OCI-M2 (cell line): ENCODE data around the gene SHC3.

ENCODE experiments used
- DNase-seq: peaks from one replicate; lab custom pipeline; 2025; ENCODE audit not compliant: unreplicated experiment; lab: John Stamatoyannopoulos, UW

The SHC3 gene

DNA sequence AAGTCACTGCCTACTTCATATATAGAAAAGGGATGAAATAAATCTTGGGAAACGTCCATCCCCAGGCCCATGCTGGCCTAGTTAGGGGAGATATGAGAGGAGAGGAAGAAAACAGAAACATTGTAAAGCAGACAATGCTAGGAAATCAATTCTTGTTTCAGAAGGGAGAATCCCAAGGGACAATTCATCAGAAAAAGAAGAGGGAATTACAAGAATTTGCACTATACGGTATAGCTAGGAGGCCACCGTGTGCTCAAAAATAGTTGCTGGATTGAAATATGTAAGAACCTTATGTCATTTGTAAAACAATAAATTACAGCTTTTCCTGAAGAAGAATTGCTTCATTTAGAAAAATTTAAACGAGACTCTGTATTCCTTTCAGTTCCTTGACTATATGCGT is 8.3 kb upstream of the SHC3 start:
- no peak for DNase-seq

DNA sequence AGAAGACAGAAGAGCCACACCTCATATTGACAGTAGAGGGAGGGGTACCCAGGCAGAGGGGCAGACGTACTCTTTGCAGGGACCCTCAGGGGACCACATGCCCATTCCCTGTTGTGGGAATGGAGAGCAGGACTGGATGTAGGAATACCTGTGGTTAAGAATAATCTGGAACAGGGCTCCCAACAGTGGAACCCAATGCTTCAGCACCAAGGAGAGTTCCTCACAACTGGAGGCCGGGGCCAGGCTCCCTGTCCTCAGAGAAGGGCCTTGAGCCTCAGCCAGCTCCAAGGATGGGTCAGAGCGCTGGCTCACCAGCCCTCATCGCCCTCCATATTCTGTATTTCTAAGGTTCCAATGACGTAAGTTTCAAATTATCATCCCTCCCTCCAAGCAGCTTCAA is 7.4 kb upstream of the SHC3 start:
- DNase-seq: no peak

- no peak for DNase-seq
Measured at GRCh38 chr9:89183146-89183545, 4.5 kb upstream of the SHC3 start.

DNA sequence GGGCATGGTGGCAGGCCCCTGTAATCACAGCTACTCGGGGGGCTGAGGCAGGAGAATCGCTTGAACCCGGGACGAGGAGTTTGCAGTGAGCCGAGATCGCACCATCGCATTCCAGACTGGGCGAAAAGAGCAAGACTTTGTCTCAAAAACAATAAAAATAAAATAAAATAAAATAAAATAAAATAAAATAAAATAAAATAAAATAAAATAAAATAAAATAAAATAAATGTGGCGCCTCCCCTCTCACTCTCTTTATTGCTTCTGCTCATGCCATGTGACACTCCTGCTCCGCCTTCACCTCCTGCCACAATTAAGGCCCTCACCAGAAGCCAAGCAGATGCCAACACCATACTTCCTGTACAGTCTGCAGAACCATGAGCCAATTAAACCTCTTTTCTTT is 3.8 kb upstream of the SHC3 start:
- DNase-seq: no peak

DNA sequence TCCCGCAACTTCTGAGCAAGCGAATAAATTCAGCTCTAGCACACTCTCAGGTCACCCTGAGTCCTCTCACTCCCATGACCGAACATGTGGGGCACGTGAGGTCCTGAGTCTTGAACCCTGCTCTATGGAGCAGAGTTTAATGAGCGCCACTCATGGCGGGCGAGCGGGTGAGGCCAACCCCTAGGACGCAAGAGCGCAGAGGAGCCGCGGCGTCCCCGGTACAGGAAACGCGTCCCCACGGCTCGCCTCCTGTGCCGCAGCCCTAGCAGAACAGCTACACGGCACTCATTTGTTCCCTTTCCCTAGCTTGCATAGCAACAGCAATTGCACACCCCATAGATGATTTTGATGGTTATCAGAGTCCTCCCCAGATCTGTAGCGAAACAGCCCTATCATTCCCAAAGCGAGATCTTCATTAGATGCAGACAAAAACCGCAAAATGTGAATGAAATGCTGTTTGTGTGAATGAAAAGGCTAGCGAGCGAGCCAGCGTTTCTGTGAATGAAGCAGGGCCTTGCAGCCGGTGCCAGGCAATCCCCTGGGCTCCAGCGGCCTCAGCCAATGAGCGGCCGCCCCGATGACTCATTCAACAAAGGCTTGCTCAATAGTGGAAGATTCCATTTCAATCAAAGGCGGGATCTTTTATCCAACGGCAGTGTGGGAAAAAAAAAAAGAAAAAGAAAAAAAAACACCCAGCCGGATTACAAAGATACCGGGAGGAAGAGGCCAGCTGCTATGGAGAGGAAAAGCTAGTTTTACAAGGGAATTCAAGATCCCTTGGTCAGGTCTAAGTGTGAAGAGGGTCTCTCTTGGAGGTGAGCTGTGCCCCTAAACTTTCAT is 1.5 kb upstream of the SHC3 start:
- DNase-seq: no peak

DNA sequence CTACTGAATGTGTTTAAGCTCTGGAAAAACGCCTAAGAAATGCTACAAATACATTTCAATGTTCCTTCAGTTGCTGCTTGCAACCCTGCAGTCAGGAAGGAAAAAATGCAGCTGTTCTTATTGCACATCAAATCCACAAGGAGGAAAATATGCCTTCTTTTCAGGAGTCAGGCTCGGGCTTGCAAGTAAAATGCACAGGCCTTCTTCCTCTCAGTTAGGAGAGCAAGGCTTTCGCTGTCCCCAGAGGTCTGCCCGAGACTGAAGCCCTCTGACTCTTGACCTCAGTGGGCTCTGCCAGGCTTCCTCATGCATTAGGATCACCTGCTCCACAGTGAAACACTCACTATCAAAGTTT is 899 bp upstream of the SHC3 start:
- DNase-seq: no peak

- DNase-seq: no peak
Measured at GRCh38 chr9:89178830-89179539, 367 bp upstream of the SHC3 start.

- DNase-seq: no peak
Measured at GRCh38 chr9:89177012-89177943, 1.3 kb downstream of the SHC3 start.

DNA sequence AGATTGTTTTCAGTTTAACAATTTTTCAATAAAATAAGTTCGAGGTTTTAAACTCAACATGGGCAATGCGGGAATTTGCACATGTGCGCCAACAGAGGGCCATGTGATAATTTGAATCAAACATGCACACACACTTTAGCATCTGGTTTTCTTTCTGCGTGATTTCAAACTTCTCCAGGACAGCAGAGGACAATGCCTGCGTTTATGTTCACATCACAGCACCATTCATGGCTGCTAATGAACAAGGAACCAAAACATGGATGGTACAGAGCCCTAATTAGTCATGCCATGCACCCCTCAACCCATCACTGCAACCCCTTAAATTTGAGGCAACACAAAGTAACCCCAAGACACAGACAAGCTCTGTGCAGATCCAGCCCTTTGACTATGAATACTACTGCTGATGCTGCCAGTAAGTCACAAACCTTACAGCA is 2.8 kb downstream of the SHC3 start:
- no peak for DNase-seq

DNA sequence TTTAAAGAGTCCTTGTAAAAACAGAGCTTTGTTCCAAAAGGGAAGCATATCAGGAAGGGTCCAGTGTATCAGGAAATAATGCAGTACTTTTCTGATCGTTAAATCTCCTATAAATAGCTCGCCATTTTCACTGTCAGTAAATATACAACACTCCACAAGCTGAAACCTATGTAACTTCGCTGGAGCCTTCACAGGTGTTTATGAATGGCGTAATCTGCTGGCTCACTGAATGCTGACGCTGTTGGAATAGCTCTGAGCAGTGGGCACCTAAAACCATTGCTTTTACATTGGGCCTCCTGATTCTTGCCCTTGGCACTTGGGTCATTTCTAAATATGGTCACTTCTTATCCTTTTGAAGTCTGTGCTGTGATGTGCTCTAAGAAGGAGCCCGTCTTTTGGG is 4.3 kb downstream of the SHC3 start:
- DNase-seq: no peak

DNA sequence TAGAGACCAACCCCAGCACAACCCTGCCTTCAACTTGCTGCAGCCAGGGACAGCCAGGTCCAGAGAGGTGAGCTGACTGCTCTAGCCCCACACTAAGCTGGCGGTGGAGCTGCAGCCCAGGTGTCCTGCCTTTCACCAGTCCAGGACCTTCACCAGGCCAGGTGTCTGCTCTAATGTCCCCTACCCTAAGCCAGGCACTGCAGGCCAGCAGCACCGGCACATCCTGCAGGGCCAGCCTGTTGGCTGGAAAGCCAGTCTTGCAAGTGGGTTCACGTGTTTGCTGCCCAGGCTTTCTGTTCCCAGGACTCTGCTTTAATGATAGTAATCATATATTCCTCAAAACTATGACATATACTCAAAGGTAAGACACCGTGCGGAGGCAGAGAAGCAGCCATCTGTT is 5.5 kb downstream of the SHC3 start:
- no peak for DNase-seq

DNA sequence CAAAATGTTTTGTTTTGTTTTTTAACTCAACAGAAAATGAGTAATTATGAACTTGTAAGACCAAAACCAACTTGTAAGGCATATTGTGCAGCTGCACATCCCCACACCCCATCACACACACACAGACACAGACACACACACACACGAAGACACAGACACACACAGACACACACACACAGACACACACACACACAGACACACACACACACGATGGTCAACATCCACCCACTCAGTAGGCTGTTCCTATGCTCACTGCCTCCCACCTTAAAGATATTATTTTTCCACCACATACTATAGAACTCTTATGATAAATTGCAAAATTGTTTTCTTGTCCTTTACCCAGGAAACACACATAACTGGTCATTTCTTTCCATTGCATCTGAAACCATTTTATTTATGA is 6.2 kb downstream of the SHC3 start:
- no peak for DNase-seq

- DNase-seq: no peak
Measured at GRCh38 chr9:89171693-89172092, 6.9 kb downstream of the SHC3 start.

- no peak for DNase-seq
Measured at GRCh38 chr9:89171231-89171630, 7.4 kb downstream of the SHC3 start.

DNA sequence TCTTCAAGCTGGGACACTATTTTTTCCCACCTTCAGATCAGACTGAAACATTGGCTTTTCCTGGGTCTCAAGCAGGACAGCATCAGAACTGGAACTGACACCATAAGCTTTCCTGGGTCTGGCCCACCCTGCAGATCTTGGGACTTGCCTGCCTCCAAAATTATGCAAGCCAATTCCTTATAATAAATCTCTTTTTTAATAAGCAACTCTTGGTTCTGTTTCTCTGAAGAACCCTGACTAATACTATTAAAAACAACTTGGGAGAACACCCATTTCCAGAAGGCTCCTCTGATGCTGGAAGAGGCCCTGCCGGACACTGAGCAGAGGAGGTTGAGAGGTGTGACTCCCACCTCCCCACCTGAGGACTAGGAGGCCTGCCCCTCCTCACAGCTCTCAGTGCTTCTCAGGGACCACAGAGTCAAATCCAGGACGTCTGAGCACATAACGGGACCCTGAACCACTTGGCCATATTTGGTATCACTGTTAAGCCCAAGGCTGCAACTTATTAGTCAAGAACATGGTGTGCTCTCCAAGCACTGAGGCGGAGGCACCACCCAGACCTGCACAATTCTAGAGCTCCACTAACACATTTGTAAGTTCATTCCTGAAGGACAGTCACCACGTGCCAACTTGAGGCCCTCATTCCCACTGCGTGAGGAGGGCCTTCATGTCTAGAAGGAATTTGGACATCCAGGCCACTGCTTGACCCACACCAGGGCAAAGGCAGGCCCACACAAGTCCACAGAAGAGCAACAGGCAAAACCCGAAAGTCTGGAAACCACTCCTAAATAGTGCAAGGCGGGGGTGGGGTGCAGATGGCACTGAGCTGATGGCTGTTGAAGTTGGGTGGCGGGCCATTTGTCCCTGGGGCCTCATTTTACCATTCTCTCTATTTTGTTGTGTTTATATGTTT is 9.5 kb downstream of the SHC3 start:
- no peak for DNase-seq

DNA sequence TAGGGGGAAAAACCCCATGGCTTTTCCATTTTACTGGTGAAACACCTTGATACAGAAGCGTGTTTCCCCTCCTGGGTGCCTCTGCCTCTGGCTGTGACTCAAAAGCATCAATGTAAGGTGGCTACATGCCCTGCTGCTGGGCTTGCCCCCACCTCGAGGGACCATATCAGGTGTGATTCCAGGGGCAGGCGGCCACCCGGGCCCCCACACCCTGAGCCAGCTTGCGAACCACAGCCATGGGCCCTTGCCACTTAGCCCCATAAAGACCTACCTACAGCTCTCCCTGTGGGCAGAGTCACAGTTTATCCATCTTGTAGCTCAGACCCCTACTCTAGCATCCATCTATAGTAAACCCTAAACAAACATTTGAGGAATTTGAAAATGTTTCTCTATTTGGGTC is 10.8 kb downstream of the SHC3 start:
- no peak for DNase-seq

GRCh38 chr9:89166852-89167251 is 11.8 kb downstream of the SHC3 start:
- no peak for DNase-seq

- DNase-seq: no peak
Measured at GRCh38 chr9:89165880-89166279, 12.7 kb downstream of the SHC3 start.

GRCh38 chr9:89165341-89165740 is 13.3 kb downstream of the SHC3 start:
- DNase-seq: no peak

GRCh38 chr9:89161221-89161620 is 17.4 kb downstream of the SHC3 start:
- DNase-seq: no peak

DNA sequence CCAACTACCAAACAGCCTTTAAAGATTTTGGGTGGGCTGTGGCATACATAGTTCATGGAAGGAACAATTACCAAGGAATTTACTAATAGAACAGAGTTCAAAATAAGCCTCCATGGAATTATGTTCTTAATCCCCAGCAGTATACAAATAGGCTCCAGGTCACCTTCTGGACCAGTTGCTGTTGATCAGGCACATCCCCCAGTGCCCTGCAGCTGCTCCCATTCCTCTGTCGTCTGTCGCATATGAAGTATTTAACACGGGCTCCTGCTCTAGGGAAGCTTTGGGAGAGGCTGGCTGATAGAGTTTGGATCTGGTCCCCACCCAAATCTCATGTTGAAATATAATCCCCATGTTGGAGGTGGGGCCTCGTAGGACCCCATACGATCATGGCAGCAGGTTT is 17.8 kb downstream of the SHC3 start:
- DNase-seq: no peak
